OCI-LY7 (cell line): ENCODE measurements around the gene TPPP.
"Not testable (repeated sequence)": the region's sequence is repeated elsewhere in the genome, so short reads cannot be mapped to it uniquely, and the experiment has no call there.

Experiments used
- CTCF ChIP-seq: fragments of 200-600 bp; sonication (generic); conservative IDR thresholded peaks from 2 replicates; pipeline ENCODE4 v1.5.1; 2014; ENCODE audit warnings: mild to moderate bottlenecking, antibody characterized with exemption, low read length, moderate library complexity, mixed read lengths
- EZH2phosphoT487 ChIP-seq: fragments of 200-600 bp; sonication (generic); IDR thresholded peaks from 2 replicates; pipeline ENCODE4 v1.6.1; 2018; ENCODE audit warnings: low read depth, borderline replicate concordance, mild to moderate bottlenecking, mixed run types, antibody characterized with exemption, low read length, moderate library complexity, mixed read lengths

DNA sequence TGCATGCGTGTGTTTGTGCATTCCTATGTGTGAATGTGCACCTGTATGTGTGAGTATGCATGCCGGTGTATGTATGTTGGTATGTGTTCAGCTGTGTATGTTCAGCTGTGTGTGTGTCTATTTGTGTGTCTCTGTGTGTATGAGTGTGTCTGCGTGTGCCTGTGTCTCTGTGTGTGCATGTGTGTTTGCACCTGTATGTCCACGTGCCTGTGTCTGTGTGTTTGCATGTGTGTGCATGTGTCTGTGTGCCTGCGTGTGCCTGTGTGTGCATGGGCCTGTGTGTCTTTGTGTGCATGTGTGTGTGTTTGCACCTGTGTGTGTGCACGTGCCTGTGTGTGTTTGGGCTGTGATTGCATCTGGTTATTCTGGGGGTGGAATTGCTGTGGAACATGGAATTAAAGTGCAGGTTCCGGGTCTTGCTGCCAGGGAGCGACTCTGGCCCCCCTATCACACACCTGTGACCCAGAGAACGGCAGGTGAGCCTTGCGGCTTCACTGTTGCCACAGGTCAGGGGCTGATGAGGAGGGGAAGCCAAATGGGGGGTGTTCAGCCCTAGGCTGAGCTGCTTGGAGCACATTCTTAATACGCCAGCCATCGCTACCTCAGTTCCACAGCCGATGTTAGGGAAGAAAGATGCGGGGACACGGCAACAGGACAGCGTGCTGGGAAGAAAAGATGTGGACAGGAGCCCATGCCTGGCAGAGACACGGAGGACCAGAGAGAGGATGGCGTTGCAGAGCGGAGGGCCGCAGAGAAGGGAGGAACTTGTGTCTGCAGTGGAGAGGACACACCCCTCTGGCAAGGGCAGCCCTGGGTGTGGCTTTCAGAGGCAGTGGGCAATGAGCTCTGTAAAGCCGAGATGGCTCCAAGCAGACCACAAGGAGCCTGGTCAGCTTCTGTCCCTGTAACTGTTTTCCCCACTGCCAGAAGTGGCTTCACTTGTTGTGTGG lies 3.9 kb upstream of the TPPP start:
- TF ChIP-seq CTCF, EZH2phosphoT487: not testable (repeated sequence)
